ENCODE data around the gene TRMT6. TPM values are rescaled to one million over a fixed set of nuclear protein-coding genes. Genes with fewer than 3 reads are reported as not detected.

Gene TRMT6
- total RNA-seq, 1 experiment from 2014 or later, result 13.2 TPM

- Histone ChIP-seq H3K36me3 (ENCODE audit: control insufficient read depth in 1 of 2, insufficient read depth in 2 of 2, low read length in 2 of 2) (no peaks in the 10 kb centered on the region), H3K9ac (ENCODE audit: low read length) (no peak overlapping the region), H3K9me3 (ENCODE audit: control insufficient read depth in 1 of 2, insufficient read depth in 1 of 2, low read depth in 1 of 2, low read length in 2 of 2) (no peaks in the 10 kb centered on the region), H3K4me2 (ENCODE audit: low read length) (no peak overlapping the region), H3K4me1 (ENCODE audit: control insufficient read depth in 1 of 2, insufficient read depth in 2 of 2, low read length in 2 of 2) (no peaks in the 10 kb centered on the region), H4K20me1 (ENCODE audit: insufficient read depth) (no peaks in the 10 kb centered on the region), H3K4me3 (replicated peaks in 1 of 2; ENCODE audit: low read depth in 1 of 2, low read length in 2 of 2) (no peak overlapping the region), H3K9me2 (ENCODE audit: insufficient read depth) (no peaks in the 10 kb centered on the region), H3K27me3 (ENCODE audit: insufficient read depth, low read length) (peaks cover 34% of the 10 kb centered on the region), H3K27ac (ENCODE audit: low read depth, low read length) (no peak overlapping the region), H3K79me2 (ENCODE audit: insufficient read depth, low read length) (no peaks in the 10 kb centered on the region), H2AFZ (ENCODE audit: low read depth, low read length, poor library complexity, severe bottlenecking) (no peak overlapping the region)
- ChIA-PET CTCF (no interaction called here), POLR2A (no interaction called here), RAD21 (ENCODE audit: low non-redundant PET in 1 of 2, low total read pairs in 2 of 2, uncharacterized antibody in 2 of 2, unreplicated experiment in 2 of 2) (no interaction called here)
- no peak for TF ChIP-seq RAD21 (IDR thresholded peaks at IDR 0.05; ENCODE audit: low read depth)
- no peak for TF ChIP-seq ATF3 (IDR thresholded peaks at IDR 0.05)
- TF ChIP-seq SIN3A (IDR thresholded peaks at IDR 0.05; ENCODE audit: low read depth), result no peak
- no peak for TF ChIP-seq ELF1 (IDR thresholded peaks at IDR 0.05; ENCODE audit: borderline replicate concordance, low read depth)
- no peak for TF ChIP-seq TCF7L2 (IDR thresholded peaks at IDR 0.05; ENCODE audit: borderline replicate concordance, extremely low read depth, insufficient read depth, insufficient read length)
- TF ChIP-seq ZNF274 (IDR thresholded peaks at IDR 0.05; ENCODE audit: low read depth, low read length), result no peak
- TF ChIP-seq FOSL1 (IDR thresholded peaks at IDR 0.05; ENCODE audit: low read depth), result no peak
- TF ChIP-seq EGR1 (IDR thresholded peaks at IDR 0.05; ENCODE audit: low read depth), result no peak
- no peak for TF ChIP-seq ZFX (IDR thresholded peaks at IDR 0.05)
- no peak for TF ChIP-seq CBX3 (IDR thresholded peaks at IDR 0.05; ENCODE audit: low read depth)
- TF ChIP-seq POLR2AphosphoS5 (IDR thresholded peaks at IDR 0.05; ENCODE audit: low read depth, low read length), result no peak
- no peak for ATAC-seq
- no TSS peak for BruUV-seq (replicated peaks)
- DNase-seq (ENCODE audit: low read depth, low spot score), result no peak
- intact Hi-C loops (cut with micrococcal nuclease), result no loop called here
Measured at GRCh38 chr20:5893052-5893451, 57.3 kb downstream of the TRMT6 start.

- ATAC-seq (no peak), DNase-seq (ENCODE audit: low read depth, low spot score) (no peak)
- Histone ChIP-seq H3K9ac (ENCODE audit: low read length) (no peak overlapping the region), H3K4me3 (replicated peaks in 1 of 2; ENCODE audit: low read depth in 1 of 2, low read length in 2 of 2) (no peak overlapping the region), H3K27me3 (ENCODE audit: insufficient read depth, low read length) (peaks cover 16% of the 10 kb centered on the region; the same call in 1 of the 2 replicates), H3K79me2 (ENCODE audit: insufficient read depth, low read length) (no peaks in the 10 kb centered on the region), H3K27ac (ENCODE audit: low read depth, low read length) (no peak overlapping the region), H3K4me2 (ENCODE audit: low read length) (no peak overlapping the region), H3K4me1 (ENCODE audit: control insufficient read depth in 1 of 2, insufficient read depth in 2 of 2, low read length in 2 of 2) (no peaks in the 10 kb centered on the region), H3K9me2 (ENCODE audit: insufficient read depth) (no peaks in the 10 kb centered on the region), H4K20me1 (ENCODE audit: insufficient read depth) (no peaks in the 10 kb centered on the region), H2AFZ (ENCODE audit: low read depth, low read length, poor library complexity, severe bottlenecking) (no peak overlapping the region), H3K36me3 (ENCODE audit: control insufficient read depth in 1 of 2, insufficient read depth in 2 of 2, low read length in 2 of 2) (no peaks in the 10 kb centered on the region), H3K9me3 (ENCODE audit: control insufficient read depth in 1 of 2, insufficient read depth in 1 of 2, low read depth in 1 of 2, low read length in 2 of 2) (no peaks in the 10 kb centered on the region)
- CTCF ChIA-PET, result no interaction called here
- RAD21 ChIA-PET (ENCODE audit: low non-redundant PET in 1 of 2, low total read pairs in 2 of 2, uncharacterized antibody in 2 of 2, unreplicated experiment in 2 of 2), result no interaction called here
- intact Hi-C loops (cut with micrococcal nuclease), result no loop called here
- POLR2A ChIA-PET, result no interaction called here
- BruUV-seq (replicated peaks), result no TSS peak
- TF ChIP-seq ZBTB33 (IDR thresholded peaks at IDR 0.05; ENCODE audit: extremely low read depth, insufficient replicate concordance, low read length), result no peak
- no peak for TF ChIP-seq POLR2A (IDR thresholded peaks at IDR 0.05; ENCODE audit: borderline replicate concordance, extremely low read depth, insufficient read depth, insufficient read length)
- TF ChIP-seq SP1 (IDR thresholded peaks at IDR 0.05; ENCODE audit: low read depth), result no peak
- TF ChIP-seq CEBPB (IDR thresholded peaks at IDR 0.05; ENCODE audit: low read depth), result no peak
- TF ChIP-seq MAX (IDR thresholded peaks at IDR 0.05), result no peak
- no peak for TF ChIP-seq CBX3 (IDR thresholded peaks at IDR 0.05; ENCODE audit: low read depth)
- TF ChIP-seq ZFX (IDR thresholded peaks at IDR 0.05), result no peak
- no peak for TF ChIP-seq TCF7L2 (IDR thresholded peaks at IDR 0.05; ENCODE audit: borderline replicate concordance, extremely low read depth, insufficient read depth, insufficient read length)
Measured at GRCh38 chr20:5890773-5891441, 59.4 kb downstream of the TRMT6 start.

Data from HCT116 (cell line).